ENCODE measurements around the gene C20orf202. TPM values are rescaled to one million over a fixed set of nuclear protein-coding genes. Genes with fewer than 3 reads are reported as not detected.

C20orf202 gene
- total RNA-seq, 1 experiment from 2014 or later: not detected

DNA sequence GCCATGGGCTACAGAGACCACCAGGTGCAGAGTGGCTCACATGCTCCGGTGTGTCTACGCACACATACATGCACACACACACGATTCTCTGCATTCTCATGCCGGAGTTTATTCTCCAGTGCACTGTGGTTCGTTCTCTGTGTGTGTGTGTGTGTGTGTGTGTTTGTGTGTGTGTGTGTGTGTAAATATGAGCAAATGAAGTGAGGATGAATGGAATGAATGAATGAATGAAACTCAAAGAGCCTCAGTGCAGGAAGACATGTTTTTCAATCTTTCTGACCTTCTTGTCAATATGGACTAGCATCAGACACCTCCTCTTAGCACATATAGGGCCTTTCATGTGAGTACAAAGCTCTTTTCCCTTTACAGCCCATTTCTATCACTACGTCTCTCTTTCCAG lies 20.1 kb upstream of the C20orf202 start:
- Histone ChIP-seq H3K4me2 (ENCODE audit: low read length) (no peak overlapping the region), H3K9ac (ENCODE audit: low read length) (no peak overlapping the region), H4K20me1 (ENCODE audit: insufficient read depth) (no peaks in the 10 kb centered on the region), H3K4me1 (ENCODE audit: control insufficient read depth in 1 of 2, insufficient read depth in 2 of 2, low read length in 2 of 2) (peaks cover 14 to 32% of the 10 kb centered on the region in 2 experiments; a peak in 3 of 4 replicates), H3K9me2 (ENCODE audit: insufficient read depth) (no peaks in the 10 kb centered on the region), H3K9me3 (ENCODE audit: control insufficient read depth in 1 of 2, insufficient read depth in 1 of 2, low read depth in 1 of 2, low read length in 2 of 2) (no peaks in the 10 kb centered on the region), H2AFZ (ENCODE audit: low read depth, low read length, poor library complexity, severe bottlenecking) (no peak overlapping the region), H3K27ac (ENCODE audit: low read depth, low read length) (no peak overlapping the region), H3K79me2 (ENCODE audit: insufficient read depth, low read length) (no peaks in the 10 kb centered on the region), H3K27me3 (ENCODE audit: insufficient read depth, low read length) (no peaks in the 10 kb centered on the region), H3K36me3 (ENCODE audit: control insufficient read depth in 1 of 2, insufficient read depth in 2 of 2, low read length in 2 of 2) (no peaks in the 10 kb centered on the region), H3K4me3 (replicated peaks in 1 of 2; ENCODE audit: low read depth in 1 of 2, low read length in 2 of 2) (no peak overlapping the region)
- POLR2A ChIA-PET: no interaction called here
- CTCF ChIA-PET: no interaction called here
- no peak for TF ChIP-seq ELF1 (IDR thresholded peaks at IDR 0.05; ENCODE audit: borderline replicate concordance, low read depth)
- TF ChIP-seq JUND (IDR thresholded peaks at IDR 0.05): no peak
- no peak for TF ChIP-seq EZH2phosphoT487 (IDR thresholded peaks at IDR 0.05; ENCODE audit: borderline replicate concordance)
- TF ChIP-seq SIN3A (IDR thresholded peaks at IDR 0.05; ENCODE audit: low read depth): no peak
- no peak for TF ChIP-seq CBX3 (IDR thresholded peaks at IDR 0.05; ENCODE audit: low read depth)
- TF ChIP-seq EZH2 (IDR thresholded peaks at IDR 0.05): no peak
- no peak for TF ChIP-seq FOSL1 (IDR thresholded peaks at IDR 0.05; ENCODE audit: low read depth)
- TF ChIP-seq TCF7L2 (IDR thresholded peaks at IDR 0.05; ENCODE audit: borderline replicate concordance, extremely low read depth, insufficient read depth, insufficient read length): no peak
- TF ChIP-seq ZNF274 (IDR thresholded peaks at IDR 0.05; ENCODE audit: low read depth, low read length): no peak
- no peak for TF ChIP-seq REST (IDR thresholded peaks at IDR 0.05; ENCODE audit: low read depth)
- no peak for TF ChIP-seq SRF (IDR thresholded peaks at IDR 0.05; ENCODE audit: low read depth)
- TF ChIP-seq RAD21 (IDR thresholded peaks at IDR 0.05; ENCODE audit: low read depth): no peak
- TF ChIP-seq POLR2AphosphoS5 (IDR thresholded peaks at IDR 0.05; ENCODE audit: low read depth, low read length): no peak
- TF ChIP-seq EGR1 (IDR thresholded peaks at IDR 0.05; ENCODE audit: low read depth): no peak
- TF ChIP-seq, protein P1, sequence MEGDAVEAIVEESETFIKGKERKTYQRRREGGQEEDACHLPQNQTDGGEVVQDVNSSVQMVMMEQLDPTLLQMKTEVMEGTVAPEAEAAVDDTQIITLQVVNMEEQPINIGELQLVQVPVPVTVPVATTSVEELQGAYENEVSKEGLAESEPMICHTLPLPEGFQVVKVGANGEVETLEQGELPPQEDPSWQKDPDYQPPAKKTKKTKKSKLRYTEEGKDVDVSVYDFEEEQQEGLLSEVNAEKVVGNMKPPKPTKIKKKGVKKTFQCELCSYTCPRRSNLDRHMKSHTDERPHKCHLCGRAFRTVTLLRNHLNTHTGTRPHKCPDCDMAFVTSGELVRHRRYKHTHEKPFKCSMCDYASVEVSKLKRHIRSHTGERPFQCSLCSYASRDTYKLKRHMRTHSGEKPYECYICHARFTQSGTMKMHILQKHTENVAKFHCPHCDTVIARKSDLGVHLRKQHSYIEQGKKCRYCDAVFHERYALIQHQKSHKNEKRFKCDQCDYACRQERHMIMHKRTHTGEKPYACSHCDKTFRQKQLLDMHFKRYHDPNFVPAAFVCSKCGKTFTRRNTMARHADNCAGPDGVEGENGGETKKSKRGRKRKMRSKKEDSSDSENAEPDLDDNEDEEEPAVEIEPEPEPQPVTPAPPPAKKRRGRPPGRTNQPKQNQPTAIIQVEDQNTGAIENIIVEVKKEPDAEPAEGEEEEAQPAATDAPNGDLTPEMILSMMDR (IDR thresholded peaks at IDR 0.05 in 2 of 3, conservative IDR thresholded peaks at IDR 0.05 in 1 of 3; ENCODE audit: borderline replicate concordance in 1 of 3, insufficient read depth in 1 of 3, low read depth in 2 of 3, low read length in 2 of 3): no peak
- ATAC-seq (no peak), DNase-seq (ENCODE audit: low read depth, low spot score) (no peak)
- intact Hi-C loops (cut with micrococcal nuclease): loop anchor here (10.0 kb wide), 1 partner anchor 368 kb away; no protein-coding TSS in a partner anchor
- no TSS peak for BruUV-seq (replicated peaks)
- RAD21 ChIA-PET (ENCODE audit: low non-redundant PET in 1 of 2, low total read pairs in 2 of 2, uncharacterized antibody in 2 of 2, unreplicated experiment in 2 of 2): no interaction called here

All from HCT116 (cell line).